BJ (cell line): ENCODE measurements around the gene TSPAN18. TPM values are rescaled to one million over a fixed set of nuclear protein-coding genes. Genes with fewer than 3 reads are reported as not detected.

Experiments
- CTCF ChIA-PET: fragments of 350-600 bp; formaldehyde crosslinking; extraction: SDS; loops from one replicate; lab custom pipeline; 2021; ENCODE audit warnings: antibody characterized with exemption, inconsistent platforms; lab: Yijun Ruan, JAX
- POLR2A ChIA-PET: fragments of 300-600 bp; sonication (Branson Sonifier 250); formaldehyde crosslinking; extraction: SDS; loops from one replicate; lab custom pipeline; 2021; ENCODE audit warnings: antibody characterized with exemption; lab: Charles Lee
- DNase-seq: peaks from one replicate; pipeline ENCODE4 v3.0.0-alpha.2; 2011; ENCODE audit warnings: low read depth
- H3K27me3 ChIP-seq: 2 replicates; pipeline ENCODE4 v1.6.0; 2011; ENCODE audit warnings: low read length; ENCODE audit not compliant: control insufficient read depth, insufficient read depth
- H3K36me3 ChIP-seq: 2 replicates; pipeline ENCODE4 v1.5.1; 2011; ENCODE audit warnings: low read length; ENCODE audit not compliant: control insufficient read depth, insufficient read depth
- H3K4me3 ChIP-seq: 2 replicates; pipeline ENCODE4 v1.5.1; 2011; ENCODE audit warnings: low read depth, mild to moderate bottlenecking, control low read depth, low read length
- polyA plus RNA-seq: library from polyadenylated mRNA; depleted of rRNA; stranded (reverse); fragments of >200 nt; gene quantifications from 2 replicates; pipeline ENCODE4 v1.2.3, GENCODE V29; 2011
- TF ChIP-seq, protein P1 (sequence below): IDR thresholded peaks from 2 replicates; pipeline ENCODE4 v1.5.1; 2011; ENCODE audit warnings: low read depth, mild to moderate bottlenecking, control low read depth, inconsistent platforms, low read length, moderate library complexity; ENCODE audit not compliant: insufficient read depth

TSPAN18 gene
- polyA plus RNA-seq, 1 experiment, result 0.55 TPM

DNA sequence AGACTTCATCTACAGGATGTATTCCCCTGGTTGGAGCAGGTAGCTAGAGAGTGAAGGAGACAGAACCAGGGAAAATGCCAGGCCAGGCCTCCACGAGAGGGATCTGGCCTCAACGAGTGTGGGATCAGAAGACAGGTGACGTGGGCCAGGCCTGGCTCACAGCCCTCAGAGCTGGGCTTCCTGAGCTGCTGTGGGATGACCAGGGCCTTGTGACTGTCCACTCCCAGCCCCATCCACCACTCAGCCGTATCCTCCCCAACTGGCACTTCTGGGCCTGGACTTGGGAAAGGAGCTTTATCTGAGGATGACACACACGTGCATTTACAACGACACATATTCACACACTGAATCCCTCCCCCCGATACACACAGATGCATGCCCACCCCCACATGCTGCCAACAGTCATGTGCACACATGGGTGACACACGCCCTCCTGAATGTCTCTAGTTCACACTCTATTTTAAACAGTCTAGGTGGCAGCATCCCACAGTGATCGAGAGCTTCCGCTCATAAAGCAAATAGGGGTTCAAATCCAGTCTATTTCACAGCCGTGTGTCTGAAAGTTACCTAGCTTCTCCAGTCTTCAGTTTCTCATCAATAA lies 130.8 kb downstream of the TSPAN18 start:
- Histone ChIP-seq H3K4me3 (no peak overlapping the region), H3K27me3 (peaks cover 16% of the 10 kb centered on the region), H3K36me3 (no peaks in the 10 kb centered on the region)
- no peak for DNase-seq
- POLR2A ChIA-PET, result no interaction called here
- TF ChIP-seq, protein P1, sequence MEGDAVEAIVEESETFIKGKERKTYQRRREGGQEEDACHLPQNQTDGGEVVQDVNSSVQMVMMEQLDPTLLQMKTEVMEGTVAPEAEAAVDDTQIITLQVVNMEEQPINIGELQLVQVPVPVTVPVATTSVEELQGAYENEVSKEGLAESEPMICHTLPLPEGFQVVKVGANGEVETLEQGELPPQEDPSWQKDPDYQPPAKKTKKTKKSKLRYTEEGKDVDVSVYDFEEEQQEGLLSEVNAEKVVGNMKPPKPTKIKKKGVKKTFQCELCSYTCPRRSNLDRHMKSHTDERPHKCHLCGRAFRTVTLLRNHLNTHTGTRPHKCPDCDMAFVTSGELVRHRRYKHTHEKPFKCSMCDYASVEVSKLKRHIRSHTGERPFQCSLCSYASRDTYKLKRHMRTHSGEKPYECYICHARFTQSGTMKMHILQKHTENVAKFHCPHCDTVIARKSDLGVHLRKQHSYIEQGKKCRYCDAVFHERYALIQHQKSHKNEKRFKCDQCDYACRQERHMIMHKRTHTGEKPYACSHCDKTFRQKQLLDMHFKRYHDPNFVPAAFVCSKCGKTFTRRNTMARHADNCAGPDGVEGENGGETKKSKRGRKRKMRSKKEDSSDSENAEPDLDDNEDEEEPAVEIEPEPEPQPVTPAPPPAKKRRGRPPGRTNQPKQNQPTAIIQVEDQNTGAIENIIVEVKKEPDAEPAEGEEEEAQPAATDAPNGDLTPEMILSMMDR, result no peak
- CTCF ChIA-PET, result interaction anchor here (0.7 kb wide), 1 partner anchor 102 kb away, joined by 3 read pairs; no protein-coding TSS in a partner anchor

GRCh38 chr11:44858796-44859527 lies 132.2 kb downstream of the TSPAN18 start:
- CTCF ChIA-PET, result no interaction called here
- H3K27me3 ChIP-seq, result peaks cover 16% of the 10 kb centered on the region
- DNase-seq, result no peak
- no peak overlapping the region for H3K4me3 ChIP-seq
- H3K36me3 ChIP-seq, result no peaks in the 10 kb centered on the region
- TF ChIP-seq, protein P1, result no peak
- POLR2A ChIA-PET, result no interaction called here

- Histone ChIP-seq H3K36me3 (no peaks in the 10 kb centered on the region), H3K4me3 (no peak overlapping the region), H3K27me3 (peaks cover 16% of the 10 kb centered on the region)
- ChIA-PET POLR2A (no interaction called here), CTCF (no interaction called here)
- TF ChIP-seq, protein P1, result no peak
- DNase-seq, result no peak
Measured at GRCh38 chr11:44859528-44859925, 132.8 kb downstream of the TSPAN18 start.

DNA sequence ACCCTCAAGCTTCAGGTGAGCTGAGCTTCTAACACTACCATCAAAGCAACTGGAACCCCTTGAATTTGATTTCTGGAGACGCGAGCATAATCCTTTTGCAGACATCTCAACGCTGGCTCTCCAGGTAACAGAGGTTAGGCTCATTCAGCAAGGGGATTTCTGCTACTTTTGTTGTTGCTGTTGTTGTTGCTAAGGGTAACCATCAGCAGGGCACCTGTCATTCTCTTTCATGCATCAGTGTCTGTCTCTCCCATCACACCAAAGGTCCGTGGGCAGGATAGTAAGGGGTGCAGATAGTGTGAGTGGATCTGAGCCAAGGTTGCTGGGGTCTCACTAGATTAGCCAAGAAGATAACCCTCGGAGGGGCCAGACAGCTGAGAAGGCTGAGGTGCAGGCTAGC lies 133.6 kb downstream of the TSPAN18 start:
- POLR2A ChIA-PET, result no interaction called here
- CTCF ChIA-PET, result no interaction called here
- TF ChIP-seq, protein P1, result no peak
- Histone ChIP-seq H3K36me3 (no peaks in the 10 kb centered on the region), H3K4me3 (no peak overlapping the region), H3K27me3 (peaks cover 16% of the 10 kb centered on the region)
- no peak for DNase-seq

DNA sequence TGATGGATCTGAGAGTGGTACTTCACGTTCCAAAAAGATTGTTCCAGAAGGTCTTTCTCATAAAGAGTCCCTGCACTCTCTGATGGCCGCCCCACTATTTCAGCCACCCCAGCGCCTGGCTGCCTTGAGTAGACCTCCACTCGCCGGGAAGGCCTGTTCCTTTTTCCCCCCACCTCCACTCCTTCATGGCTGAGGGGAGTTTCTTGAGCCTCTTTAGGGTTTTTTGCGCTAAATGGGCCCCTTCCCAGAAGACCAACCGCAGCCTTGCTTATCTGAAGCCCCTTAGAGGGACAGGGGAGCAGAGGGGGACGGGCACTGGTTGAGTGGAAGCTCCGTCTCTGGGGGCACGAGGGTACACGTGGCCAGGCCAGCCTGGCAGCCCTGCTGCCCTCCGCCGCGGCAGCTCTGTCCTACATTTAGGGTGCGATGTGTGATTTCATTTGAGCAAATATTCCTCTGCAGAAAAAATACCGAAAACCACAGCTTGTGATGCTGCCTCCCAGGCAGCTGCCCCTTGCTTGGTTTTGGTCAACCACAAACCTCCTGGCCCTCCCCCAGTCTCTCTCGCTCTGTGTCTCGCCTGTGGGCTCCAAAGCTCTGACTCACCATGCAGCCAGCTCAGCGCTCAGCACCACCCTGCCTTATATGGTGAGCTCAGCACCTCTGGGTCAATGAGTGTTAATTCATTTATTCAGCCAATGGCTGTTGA lies 135.2 kb downstream of the TSPAN18 start:
- TF ChIP-seq, protein P1, result no peak
- ChIA-PET POLR2A (no interaction called here), CTCF (interaction anchor here (1.0 to 2.2 kb wide), 8 partner anchors 9 to 241 kb away, joined by 3 to 8 read pairs (median 3); partner anchors contain the start of gene TSPAN18)
- no peak overlapping the region for H3K4me3 ChIP-seq
- peaks cover 22% of the 10 kb centered on the region for H3K27me3 ChIP-seq
- H3K36me3 ChIP-seq, result no peaks in the 10 kb centered on the region
- DNase-seq, result peak; percentile 93
